Stomach (tissue), 9 donors: ENCODE measurements around the gene TIMM29. TPM values are rescaled to one million over a fixed set of nuclear protein-coding genes. Genes with fewer than 3 reads are reported as not detected.
"Not testable (repeated sequence)": the region's sequence is repeated elsewhere in the genome, so short reads cannot be mapped to it uniquely, and the experiment has no call there.

Source experiments
- DNase-seq, 2 donors: peaks; one replicate each; pipeline versions ENCODE4 v3.0.0 to v3.0.0-alpha.2; 2013 to 2019
- H3K27ac ChIP-seq, 5 donors: fragments of 200-600 bp in 4 of 5; sonication (generic) in 4 of 5; one replicate each; pipeline ENCODE4 v1.5.1; 2013 to 2019; ENCODE audit warnings: mild to moderate bottlenecking in 1 of 5, moderate library complexity in 1 of 5
- H3K27me3 ChIP-seq, 3 donors: fragments of 200-600 bp; sonication (generic); one replicate each; pipeline ENCODE4 v1.5.1; 2017 to 2019; ENCODE audit warnings: mixed run types in 1 of 3
- H3K36me3 ChIP-seq, 4 donors: fragments of 200-600 bp; sonication (generic); 1 replicate in 3 of 4; 2 replicates in 1 of 4; pipeline ENCODE4 v1.5.1; 2016 to 2019
- H3K4me1 ChIP-seq, 4 donors: fragments of 200-600 bp; sonication (generic); one replicate each; pipeline ENCODE4 v1.5.1; 2016 to 2019
- H3K4me3 ChIP-seq, 4 donors: fragments of 200-600 bp; sonication (generic) in 3 of 4; one replicate each; pipeline ENCODE4 v1.5.1; 2016 to 2019; ENCODE audit warnings: mild to moderate bottlenecking in 1 of 4
- H3K9me3 ChIP-seq, 4 donors: fragments of 200-600 bp; sonication (generic); one replicate each; pipeline ENCODE4 v1.5.1; 2016 to 2019
- CTCF ChIP-seq, 7 experiments: fragments of 450-650 bp in 4 of 7; fragments of 200-600 bp in 3 of 7; sonication (generic) in 3 of 7; IDR thresholded peaks; one replicate each; pipeline ENCODE4 v1.5.1; 2016 to 2019; ENCODE audit warnings: antibody characterized with exemption in 7 of 7, control low read depth in 2 of 7, mild to moderate bottlenecking in 1 of 7
- EP300 ChIP-seq: sonication (generic); formaldehyde crosslinking; IDR thresholded peaks from one replicate; pipeline ENCODE4 v1.6.1; 2017; ENCODE audit warnings: antibody characterized with exemption
- POLR2A ChIP-seq, 4 donors: fragments of 450-650 bp; IDR thresholded peaks; one replicate each; pipeline ENCODE4 v1.6.1; 2016; ENCODE audit warnings: antibody characterized with exemption in 4 of 4, control low read depth in 2 of 4, mild to moderate bottlenecking in 1 of 4, moderate library complexity in 1 of 4
- POLR2AphosphoS5 ChIP-seq, 3 donors: sonication (generic); formaldehyde crosslinking; IDR thresholded peaks; one replicate each; pipeline ENCODE4 v1.6.1; 2016; ENCODE audit warnings: antibody characterized with exemption in 3 of 3
- WGBS, 5 donors: extraction: QIAGEN DNeasy Blood & Tissue Kit in 3 of 5; methylation state at CpG; one replicate each; pipeline versions ENCODE4 v1.1.5 to v1.1.7; 2013 to 2018; 5-methylcytosine and 5-hydroxymethylcytosine counted together
- intact Hi-C: fragments of 100-400 bp; cut with DNase I; formaldehyde crosslinking; loops from one replicate; pipeline ENCODE4 v1.15.1; 2023; ENCODE audit warnings: low total_unique reads
- polyA plus RNA-seq, 3 donors: library from polyadenylated mRNA; stranded (reverse); fragments of 200-250 nt; gene quantifications; one replicate each; pipeline ENCODE4 v1.2.3, GENCODE V29; 2013
- total RNA-seq, 5 donors: library from RNA; depleted of rRNA; stranded (reverse); fragments of >200 nt; gene quantifications; one replicate each; pipeline versions ENCODE4 v1.1.0 to v1.2.3, GENCODE V29; 2014 to 2016
- donor health status: healthy with polysubstance abuse.
- donor health status: Bipolar disorder and iron deficiency.
- donor health status: healthy.

TIMM29 gene
- total and polyA plus RNA-seq, 8 donors: 9.8 to 294 (median 24.9) TPM

- no peaks in the 10 kb centered on the region for H3K27me3 ChIP-seq
- peaks cover 4 to 40% (median 35%) of the 10 kb centered on the region in 4 donors for H3K36me3 ChIP-seq
- DNase-seq: peak in 1 of 2 donors; percentile 34
- 3 to 8% (median 6%) methylated on average over 7 to 27 of the region's 27 CpGs for WGBS, 5 donors
- peak overlapping the region; percentile 69 to 100 (median 98) for H3K4me3 ChIP-seq
- H3K4me1 ChIP-seq: peaks cover 19 to 58% (median 44%) of the 10 kb centered on the region in 4 donors
- peak overlapping the region; percentile 83 to 94 (median 89) for H3K27ac ChIP-seq
- intact Hi-C loops: loop anchor here (10.0 kb wide), 1 partner anchor 55 kb away; the partner anchor contains the start of gene CARM1
- H3K9me3 ChIP-seq: no peaks in the 10 kb centered on the region
- TF ChIP-seq EP300 (no peak), POLR2A (IDR thresholded peaks at IDR 0.05) (no peak), POLR2AphosphoS5 (IDR thresholded peaks at IDR 0.05) (no peak), CTCF (IDR thresholded peaks at IDR 0.05) (no peak)
These were observed 787 bp downstream of the TIMM29 start for GRCh38 chr19:10929402-10929794.

- Histone ChIP-seq H3K27me3 (no peaks in the 10 kb centered on the region), H3K36me3 (peaks cover 4 to 27% (median 23%) of the 10 kb centered on the region in 4 donors), H3K4me3 (no peak overlapping the region), H3K27ac (no peak overlapping the region), H3K9me3 (no peaks in the 10 kb centered on the region), H3K4me1 (peaks cover 5 to 60% (median 29%) of the 10 kb centered on the region in 4 donors)
- WGBS, 5 donors: 88 to 93% (median 91%) methylated on average over 9 of the region's 9 CpGs
- TF ChIP-seq CTCF (IDR thresholded peaks at IDR 0.05): no peak
- no peak for TF ChIP-seq POLR2AphosphoS5 (IDR thresholded peaks at IDR 0.05)
- no peak for TF ChIP-seq POLR2A (IDR thresholded peaks at IDR 0.05)
- TF ChIP-seq EP300: no peak
- intact Hi-C loops: no loop called here
- no peak for DNase-seq
These were observed 6.9 kb downstream of the TIMM29 start for GRCh38 chr19:10935371-10936059.

- peak overlapping the region in 3 of 5 donors; percentile 39 to 47 (median 43) for H3K27ac ChIP-seq
- H3K4me1 ChIP-seq: peaks cover 5 to 61% (median 25%) of the 10 kb centered on the region in 4 donors
- no peaks in the 10 kb centered on the region for H3K27me3 ChIP-seq
- peaks cover 0 to 18% (median 15%) of the 10 kb centered on the region in 4 donors for H3K36me3 ChIP-seq
- intact Hi-C loops: no loop called here
- no peaks in the 10 kb centered on the region for H3K9me3 ChIP-seq
- DNase-seq: peak; percentile 41 to 92
- H3K4me3 ChIP-seq: peak overlapping the region in 2 of 4 donors; percentile 9 to 11
- TF ChIP-seq POLR2AphosphoS5 (IDR thresholded peaks at IDR 0.05) (peak in 1 of 3 donors; percentile 23), CTCF (IDR thresholded peaks at IDR 0.05) (peak in 5 of 7 experiments; percentile 37 to 78 (median 51)), POLR2A (IDR thresholded peaks at IDR 0.05) (no peak), EP300 (no peak)
- 1 to 4% (median 3%) methylated on average over 11 of the region's 11 CpGs for WGBS, 5 donors
These were observed 8.1 kb downstream of the TIMM29 start for GRCh38 chr19:10936661-10937084.

- H3K9me3 ChIP-seq, DNase-seq, H3K27me3 ChIP-seq, H3K36me3 ChIP-seq, intact Hi-C loops, H3K4me3 ChIP-seq: not testable (repeated sequence)
- 27 to 69% (median 34%) methylated on average over 13 to 14 of the region's 14 CpGs for WGBS, 5 donors
- H3K4me1 ChIP-seq: peaks cover 10 to 49% (median 29%) of the 10 kb centered on the region in 4 donors
- peak overlapping the region; percentile 61 to 86 (median 80) for H3K27ac ChIP-seq
These were observed 13.0 kb downstream of the TIMM29 start for GRCh38 chr19:10941649-10942048.

- H3K9me3 ChIP-seq, DNase-seq, H3K27ac ChIP-seq, H3K36me3 ChIP-seq, intact Hi-C loops, H3K4me3 ChIP-seq, H3K27me3 ChIP-seq: not testable (repeated sequence)
- peaks cover 6 to 49% (median 22%) of the 10 kb centered on the region in 4 donors for H3K4me1 ChIP-seq
- whole genome bisulfite sequencing, 5 donors: 82 to 93% (median 87%) methylated on average over 4 of the region's 4 CpGs
These were observed 14.8 kb downstream of the TIMM29 start for GRCh38 chr19:10943412-10943811.
